Hematopoietic multipotent progenitor cell treated with erythropoietin and hydrocortisone succinate and interleukin-3 and kit ligand, for 4 days (in vitro differentiated cells): Measurements from ENCODE around the gene RAD51B.
"Not testable (repeated sequence)": the region's sequence is repeated elsewhere in the genome, so short reads cannot be mapped to it uniquely, and the experiment has no call there.

ENCODE experiments used
- DNase-seq: peaks from one replicate; pipeline ENCODE4 v3.0.0-alpha.2; 2015

RAD51B gene

GRCh38 chr14:68424443-68425172, 605.0 kb downstream of the RAD51B start:
- DNase-seq, result no peak

- no peak for DNase-seq
Observed at GRCh38 chr14:68426661-68427549, 607.3 kb downstream of the RAD51B start.

- no peak for DNase-seq
Observed at GRCh38 chr14:68427550-68427890, 607.9 kb downstream of the RAD51B start.

- DNase-seq, result not testable (repeated sequence)
Observed at GRCh38 chr14:68428900-68429299, 609.3 kb downstream of the RAD51B start.

GRCh38 chr14:68434173-68434572, 614.6 kb downstream of the RAD51B start:
- DNase-seq, result not testable (repeated sequence)

- DNase-seq, result not testable (repeated sequence)
Observed at GRCh38 chr14:68435631-68436030, 616.1 kb downstream of the RAD51B start.

GRCh38 chr14:68439676-68440075, 620.1 kb downstream of the RAD51B start:
- no peak for DNase-seq

- DNase-seq, result no peak
Observed at GRCh38 chr14:68440820-68441219, 621.2 kb downstream of the RAD51B start.

GRCh38 chr14:68441542-68441941, 622.0 kb downstream of the RAD51B start:
- no peak for DNase-seq

- no peak for DNase-seq
Observed at GRCh38 chr14:68442828-68443629, 623.5 kb downstream of the RAD51B start.

- DNase-seq, result peak; percentile 83
Observed at GRCh38 chr14:68444449-68445168, 625.0 kb downstream of the RAD51B start.

- no peak for DNase-seq
Observed at GRCh38 chr14:68446243-68447040, 626.9 kb downstream of the RAD51B start.

- no peak for DNase-seq
Observed at GRCh38 chr14:68447581-68448251, 628.1 kb downstream of the RAD51B start.

- DNase-seq, result no peak
Observed at GRCh38 chr14:68448252-68448902, 628.8 kb downstream of the RAD51B start.

- DNase-seq, result no peak
Observed at GRCh38 chr14:68449561-68450181, 630.1 kb downstream of the RAD51B start.

GRCh38 chr14:68450391-68451120, 631.0 kb downstream of the RAD51B start:
- no peak for DNase-seq

- DNase-seq, result no peak
Observed at GRCh38 chr14:68451696-68452373, 632.3 kb downstream of the RAD51B start.

- DNase-seq, result no peak
Observed at GRCh38 chr14:68458253-68458652, 638.7 kb downstream of the RAD51B start.
